Activated naive CD8-positive, alpha-beta T cell treated with anti-CD3 and anti-CD28 coated beads for 36 hours (primary cell): Measurements from ENCODE around the gene CFB. TPM values are rescaled to one million over a fixed set of nuclear protein-coding genes. Genes with fewer than 3 reads are reported as not detected.

Experiments
- DNase-seq: peaks from one replicate; pipeline ENCODE4 v3.0.0; 2021
- H3K27ac Mint-ChIP-seq: one replicate; pipeline ENCODE4 v1.8.0; 2022; ENCODE audit warnings: mild to moderate bottlenecking, moderate library complexity, mixed read lengths
- H3K27me3 Mint-ChIP-seq: one replicate; pipeline ENCODE4 v1.8.0; 2022; ENCODE audit warnings: mild to moderate bottlenecking, mixed read lengths
- H3K36me3 Mint-ChIP-seq: one replicate; pipeline ENCODE4 v1.8.0; 2021; ENCODE audit warnings: mild to moderate bottlenecking, mixed read lengths
- H3K4me1 Mint-ChIP-seq: one replicate; pipeline ENCODE4 v1.8.0; 2021; ENCODE audit warnings: mixed read lengths
- H3K4me3 Mint-ChIP-seq: one replicate; pipeline ENCODE4 v1.8.0; 2022; ENCODE audit warnings: mild to moderate bottlenecking, moderate library complexity, mixed read lengths
- H3K9me3 Mint-ChIP-seq: one replicate; pipeline ENCODE4 v1.8.0; 2022; ENCODE audit warnings: mixed read lengths
- total RNA-seq, 2 experiments: library from RNA; stranded (reverse); gene quantifications; one replicate each; pipeline ENCODE4 v1.2.3, GENCODE V29; 2021

The CFB gene
- total RNA-seq, 2 experiments from 2014 or later, result 0.52 to 0.82 TPM

GRCh38 chr6:31952140-31952805 is 6.4 kb downstream of the CFB start:
- Mint-ChIP-seq H3K4me3 (no peak overlapping the region), H3K36me3 (peaks cover 23% of the 10 kb centered on the region), H3K27ac (peak overlapping the region; percentile 56), H3K4me1 (peaks cover 1% of the 10 kb centered on the region), H3K27me3 (peaks cover 3% of the 10 kb centered on the region), H3K9me3 (no peaks in the 10 kb centered on the region)
- no peak for DNase-seq

DNA sequence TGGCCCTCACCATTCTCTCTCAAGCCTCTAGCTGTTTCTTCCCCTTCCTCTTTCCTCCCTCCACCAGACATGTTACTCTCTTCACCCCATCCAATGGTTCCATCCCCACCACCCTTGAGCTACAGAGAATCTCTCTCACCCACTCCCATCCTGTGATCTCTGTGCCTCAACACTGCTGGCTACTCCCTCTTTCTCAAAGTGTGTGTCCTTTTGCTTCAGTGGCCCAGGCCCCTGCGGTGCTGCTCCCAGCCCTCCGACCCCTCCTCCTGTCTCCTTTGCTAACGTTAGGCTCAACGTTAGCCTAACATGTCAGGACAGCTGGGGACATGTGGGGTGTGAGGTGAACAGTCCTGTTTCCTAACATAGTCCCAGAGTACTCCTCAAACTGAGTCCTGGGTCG is 7.0 kb downstream of the CFB start:
- Mint-ChIP-seq H3K9me3 (no peaks in the 10 kb centered on the region), H3K27me3 (no peaks in the 10 kb centered on the region), H3K4me3 (no peak overlapping the region), H3K4me1 (peaks cover 7% of the 10 kb centered on the region), H3K27ac (peak overlapping the region; percentile 56), H3K36me3 (peaks cover 23% of the 10 kb centered on the region)
- DNase-seq, result no peak

- Mint-ChIP-seq H3K4me1 (peaks cover 7% of the 10 kb centered on the region), H3K36me3 (peaks cover 25% of the 10 kb centered on the region), H3K9me3 (no peaks in the 10 kb centered on the region), H3K27ac (no peak overlapping the region), H3K4me3 (no peak overlapping the region), H3K27me3 (no peaks in the 10 kb centered on the region)
- DNase-seq, result no peak
Observed at GRCh38 chr6:31954511-31954910, 8.6 kb downstream of the CFB start.

DNA sequence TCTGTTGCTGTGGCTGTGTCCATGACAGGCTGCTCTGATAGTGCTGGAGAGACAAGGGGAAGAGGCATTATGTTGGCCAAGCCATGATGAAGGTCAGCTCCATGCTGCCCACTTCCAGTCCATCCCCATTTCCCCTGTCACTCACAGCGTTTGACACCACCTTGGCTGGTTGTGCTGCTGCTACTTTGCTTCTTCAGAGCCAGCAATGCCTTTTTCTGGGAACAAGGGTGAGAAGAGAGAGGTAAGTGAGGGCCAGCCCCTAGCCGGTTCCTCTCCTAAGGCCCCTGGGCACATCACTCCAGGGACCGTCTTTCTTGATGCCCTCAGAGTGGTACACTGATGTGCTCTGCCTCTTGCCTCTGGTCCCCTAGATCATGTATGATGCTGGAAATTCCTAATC is 10.9 kb downstream of the CFB start:
- peaks cover 20% of the 10 kb centered on the region for H3K4me1 Mint-ChIP-seq
- no peak overlapping the region for H3K4me3 Mint-ChIP-seq
- H3K27me3 Mint-ChIP-seq, result no peaks in the 10 kb centered on the region
- DNase-seq, result no peak
- H3K9me3 Mint-ChIP-seq, result no peaks in the 10 kb centered on the region
- peaks cover 32% of the 10 kb centered on the region for H3K36me3 Mint-ChIP-seq
- H3K27ac Mint-ChIP-seq, result no peak overlapping the region

GRCh38 chr6:31958412-31958740 is 12.5 kb downstream of the CFB start:
- Mint-ChIP-seq H3K4me3 (peak overlapping the region; percentile 98), H3K4me1 (peaks cover 24% of the 10 kb centered on the region), H3K36me3 (peaks cover 38% of the 10 kb centered on the region)

DNA sequence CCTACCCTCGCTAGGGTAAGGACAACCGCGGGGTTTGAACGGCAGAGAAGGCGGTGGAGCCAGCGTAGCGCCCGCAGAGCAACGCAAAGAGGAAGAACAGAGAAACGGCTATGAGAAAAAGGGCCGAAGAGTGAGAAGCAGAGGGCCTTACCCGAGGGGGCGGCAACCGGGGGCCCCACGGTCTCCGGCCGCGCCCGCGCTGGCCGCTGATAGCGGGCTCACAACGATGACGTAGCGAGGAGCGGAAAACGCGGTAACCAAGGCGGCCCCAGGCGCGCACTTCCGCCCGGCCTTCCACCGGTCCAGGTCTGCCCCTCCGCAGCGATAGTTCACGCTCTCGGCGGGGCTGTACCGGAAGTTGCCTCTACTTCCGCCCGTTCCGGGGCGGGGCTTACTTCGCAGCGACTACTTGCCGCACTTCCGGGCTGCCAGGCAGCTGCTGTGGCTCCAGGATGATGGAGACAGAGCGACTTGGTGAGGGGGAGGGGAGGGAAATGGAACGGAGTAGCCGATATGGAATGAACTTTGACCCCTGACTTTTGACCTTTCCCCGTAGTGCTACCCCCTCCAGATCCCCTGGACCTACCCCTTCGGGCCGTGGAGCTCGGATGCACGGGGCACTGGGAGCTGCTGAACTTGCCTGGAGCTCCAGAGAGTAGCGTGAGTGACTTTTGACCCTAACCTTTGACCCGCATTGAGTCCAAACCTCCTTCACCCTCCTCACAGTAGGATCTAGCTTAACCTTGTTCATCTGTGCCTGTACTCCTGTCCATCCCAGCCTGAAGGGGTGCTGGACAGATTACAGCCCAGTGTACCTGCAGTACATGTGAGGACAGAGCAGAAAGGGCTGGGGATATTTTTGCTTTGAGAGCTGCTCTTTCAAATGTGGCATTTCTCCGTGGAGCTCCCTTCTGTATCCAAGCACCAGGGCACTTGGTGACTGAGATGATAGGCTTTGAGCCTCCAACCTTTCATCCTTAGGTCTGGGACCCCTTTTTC is 13.1 kb downstream of the CFB start, which contains the start of the genes NELFE and SKIC2:
Gene NELFE (minus strand): TSS at position 231 of the 999 bp plus-strand sequence. CDS start 525 bp downstream, outside the sequence.
Gene SKIC2 (plus strand): TSS at position 435 of the 999 bp plus-strand sequence. CDS start 18 bp downstream, at position 453.
- H3K27ac Mint-ChIP-seq, result peak within 1 kb of the TSS; percentile 97
- peaks cover 24% of the 10 kb centered on the region for H3K4me1 Mint-ChIP-seq
- peaks cover 40% of the 10 kb centered on the region for H3K36me3 Mint-ChIP-seq
- peak within 1 kb of the TSS; percentile 98 for H3K4me3 Mint-ChIP-seq
- H3K27me3 Mint-ChIP-seq, result no peaks in the 10 kb centered on the region
- H3K9me3 Mint-ChIP-seq, result no peaks in the 10 kb centered on the region
- peak; percentile 99 for DNase-seq

More at GRCh38 chr6:31958412-31958740, 12.5 kb downstream of the CFB start:
- H3K27ac Mint-ChIP-seq, result peak overlapping the region; percentile 92
- DNase-seq, result no peak
- H3K27me3 Mint-ChIP-seq, result no peaks in the 10 kb centered on the region
- H3K9me3 Mint-ChIP-seq, result no peaks in the 10 kb centered on the region

- peaks cover 24% of the 10 kb centered on the region for H3K4me1 Mint-ChIP-seq
- H3K4me3 Mint-ChIP-seq, result no peak overlapping the region
- H3K27ac Mint-ChIP-seq, result peak overlapping the region; percentile 31
- no peak for DNase-seq
- H3K27me3 Mint-ChIP-seq, result no peaks in the 10 kb centered on the region
- H3K9me3 Mint-ChIP-seq, result no peaks in the 10 kb centered on the region
- peaks cover 28% of the 10 kb centered on the region for H3K36me3 Mint-ChIP-seq
Observed at GRCh38 chr6:31961616-31962015, 15.7 kb downstream of the CFB start.

DNA sequence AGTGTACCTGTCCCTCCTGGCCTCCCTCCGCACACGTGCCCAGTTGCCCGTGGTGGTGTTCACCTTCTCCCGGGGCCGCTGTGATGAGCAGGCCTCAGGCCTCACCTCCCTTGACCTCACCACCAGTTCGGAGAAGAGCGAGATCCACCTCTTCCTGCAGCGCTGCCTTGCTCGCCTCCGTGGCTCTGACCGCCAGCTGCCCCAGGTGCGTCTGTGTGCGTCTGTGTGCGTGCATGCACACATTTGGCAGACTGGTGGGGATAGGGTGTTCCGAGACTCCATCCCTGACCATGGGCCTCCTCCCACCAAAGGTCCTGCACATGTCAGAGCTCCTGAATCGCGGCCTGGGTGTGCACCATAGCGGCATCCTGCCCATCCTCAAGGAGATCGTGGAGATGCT is 18.0 kb downstream of the CFB start:
- no peak for DNase-seq
- Mint-ChIP-seq H3K27me3 (no peaks in the 10 kb centered on the region), H3K9me3 (no peaks in the 10 kb centered on the region), H3K4me1 (peaks cover 19% of the 10 kb centered on the region), H3K36me3 (peaks cover 28% of the 10 kb centered on the region), H3K27ac (peak overlapping the region; percentile 19), H3K4me3 (no peak overlapping the region)

DNA sequence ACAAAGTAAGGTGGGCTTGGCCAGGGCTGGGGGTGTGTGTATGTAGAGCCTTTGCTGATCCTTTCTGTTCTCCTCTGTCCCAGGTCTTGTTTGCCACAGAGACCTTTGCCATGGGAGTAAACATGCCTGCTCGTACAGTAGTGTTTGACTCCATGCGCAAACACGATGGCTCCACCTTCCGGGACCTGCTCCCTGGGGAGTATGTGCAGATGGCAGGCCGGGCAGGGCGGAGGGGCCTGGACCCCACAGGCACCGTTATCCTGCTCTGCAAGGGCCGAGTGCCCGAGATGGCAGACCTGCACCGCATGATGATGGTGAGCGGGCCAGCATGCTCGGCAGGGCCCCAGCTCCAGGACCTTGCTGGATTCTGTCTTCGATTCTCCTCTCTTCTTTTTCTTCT is 19.8 kb downstream of the CFB start:
- DNase-seq, result no peak
- Mint-ChIP-seq H3K27ac (peak overlapping the region; percentile 49), H3K4me3 (no peak overlapping the region), H3K9me3 (no peaks in the 10 kb centered on the region), H3K36me3 (peaks cover 34% of the 10 kb centered on the region), H3K27me3 (no peaks in the 10 kb centered on the region), H3K4me1 (peaks cover 24% of the 10 kb centered on the region)

GRCh38 chr6:31966506-31966905 is 20.6 kb downstream of the CFB start:
- peaks cover 24% of the 10 kb centered on the region for H3K4me1 Mint-ChIP-seq
- H3K36me3 Mint-ChIP-seq, result peaks cover 33% of the 10 kb centered on the region
- no peaks in the 10 kb centered on the region for H3K9me3 Mint-ChIP-seq
- H3K27ac Mint-ChIP-seq, result no peak overlapping the region
- H3K27me3 Mint-ChIP-seq, result no peaks in the 10 kb centered on the region
- no peak for DNase-seq
- H3K4me3 Mint-ChIP-seq, result no peak overlapping the region

- H3K36me3 Mint-ChIP-seq, result peaks cover 26% of the 10 kb centered on the region
- no peak overlapping the region for H3K4me3 Mint-ChIP-seq
Observed at GRCh38 chr6:31966997-31967925, 21.4 kb downstream of the CFB start.

DNA sequence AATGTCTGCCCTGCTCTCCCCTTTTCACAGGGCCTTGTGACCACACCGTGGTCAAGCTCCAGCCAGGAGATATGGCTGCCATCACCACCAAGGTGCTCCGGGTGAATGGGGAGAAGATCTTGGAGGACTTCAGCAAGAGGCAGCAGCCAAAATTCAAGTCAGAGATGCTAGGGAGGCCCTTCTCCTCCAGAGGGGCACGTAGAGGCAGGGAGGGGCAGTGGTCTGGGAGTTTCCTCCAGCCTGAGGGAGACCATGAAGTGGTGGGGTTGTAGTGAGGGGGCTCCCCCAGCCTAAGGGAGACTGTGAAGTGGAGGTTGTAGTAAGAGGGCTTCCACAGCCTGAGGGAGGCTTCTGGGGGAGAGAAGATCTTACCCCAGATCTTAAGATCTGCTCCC is 22.0 kb downstream of the CFB start:
- Mint-ChIP-seq H3K4me1 (peaks cover 26% of the 10 kb centered on the region), H3K4me3 (no peak overlapping the region), H3K9me3 (no peaks in the 10 kb centered on the region), H3K27ac (peak overlapping the region; percentile 18), H3K36me3 (peaks cover 21% of the 10 kb centered on the region), H3K27me3 (no peaks in the 10 kb centered on the region)
- no peak for DNase-seq

More at GRCh38 chr6:31966997-31967925, 21.4 kb downstream of the CFB start:
- Mint-ChIP-seq H3K27ac (peak overlapping the region; percentile 18), H3K4me1 (peaks cover 23% of the 10 kb centered on the region), H3K27me3 (no peaks in the 10 kb centered on the region), H3K9me3 (no peaks in the 10 kb centered on the region)
- no peak for DNase-seq

DNA sequence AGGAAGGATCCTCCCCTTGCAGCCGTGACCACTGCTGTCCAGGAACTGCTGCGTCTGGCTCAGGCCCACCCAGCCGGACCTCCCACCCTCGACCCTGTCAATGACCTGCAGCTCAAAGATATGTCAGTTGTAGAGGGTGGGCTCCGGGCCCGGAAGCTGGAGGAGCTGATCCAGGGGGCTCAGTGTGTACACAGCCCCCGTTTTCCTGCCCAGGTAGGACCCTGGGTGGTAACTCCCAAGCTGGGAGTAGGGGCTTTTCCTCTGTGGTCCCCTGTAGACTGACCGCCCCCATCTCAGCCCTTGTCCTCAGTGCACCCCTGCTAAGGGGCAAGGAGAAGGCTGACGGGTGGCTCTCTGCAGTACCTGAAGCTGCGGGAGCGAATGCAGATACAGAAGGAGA is 22.4 kb downstream of the CFB start:
- DNase-seq, result no peak
- H3K27me3 Mint-ChIP-seq, result no peaks in the 10 kb centered on the region
- no peak overlapping the region for H3K27ac Mint-ChIP-seq
- H3K36me3 Mint-ChIP-seq, result peaks cover 21% of the 10 kb centered on the region
- H3K9me3 Mint-ChIP-seq, result no peaks in the 10 kb centered on the region
- H3K4me3 Mint-ChIP-seq, result no peak overlapping the region
- peaks cover 30% of the 10 kb centered on the region for H3K4me1 Mint-ChIP-seq
